HFFc6 (cell line): ENCODE data around the gene RIPK3. TPM values are rescaled to one million over a fixed set of nuclear protein-coding genes. Genes with fewer than 3 reads are reported as not detected.

ENCODE experiments used
- DNase-seq: peaks from one replicate; pipeline ENCODE4 v3.0.0-alpha.2; 2018
- H3K27ac Mint-ChIP-seq: 2 replicates; pipeline ENCODE4 v1.8.0; 2020; ENCODE audit warnings: mild to moderate bottlenecking, mixed read lengths
- H3K27me3 Mint-ChIP-seq: 2 replicates; pipeline ENCODE4 v1.8.0; 2021; ENCODE audit warnings: mild to moderate bottlenecking, moderate library complexity, mixed read lengths; ENCODE audit not compliant: insufficient read depth
- H3K36me3 Mint-ChIP-seq: 2 replicates; pipeline ENCODE4 v1.8.0; 2021; ENCODE audit warnings: low read depth, mixed read lengths
- H3K4me1 Mint-ChIP-seq: 2 replicates; pipeline ENCODE4 v1.8.0; 2020; ENCODE audit warnings: low read depth, mixed read lengths
- H3K4me3 Mint-ChIP-seq: 2 replicates; pipeline ENCODE4 v1.8.0; 2020; ENCODE audit warnings: mild to moderate bottlenecking, moderate library complexity, mixed read lengths
- H3K9me3 Mint-ChIP-seq: 2 replicates; pipeline ENCODE4 v1.8.0; 2020; ENCODE audit warnings: mild to moderate bottlenecking, mixed read lengths
- total RNA-seq, 6 experiments: library from RNA; stranded (reverse); fragmentation: NEBNext Ultra II Directional; extraction: Animal tissue kit (Norgen Biotek cat#: 25700); gene quantifications; 2 replicates in 1 of 6; 3 replicates in 5 of 6; pipeline ENCODE4 v1.2.3, GENCODE V29; 2021
- TF ChIP-seq, protein P1 (sequence below): fragments of 200-600 bp; sonication (generic); IDR thresholded peaks from 2 replicates; pipeline ENCODE4 v1.5.0; 2021; ENCODE audit warnings: antibody characterized with exemption, mild to moderate bottlenecking

Gene RIPK3
- total RNA-seq, 6 experiments from 2014 or later, result not detected

DNA sequence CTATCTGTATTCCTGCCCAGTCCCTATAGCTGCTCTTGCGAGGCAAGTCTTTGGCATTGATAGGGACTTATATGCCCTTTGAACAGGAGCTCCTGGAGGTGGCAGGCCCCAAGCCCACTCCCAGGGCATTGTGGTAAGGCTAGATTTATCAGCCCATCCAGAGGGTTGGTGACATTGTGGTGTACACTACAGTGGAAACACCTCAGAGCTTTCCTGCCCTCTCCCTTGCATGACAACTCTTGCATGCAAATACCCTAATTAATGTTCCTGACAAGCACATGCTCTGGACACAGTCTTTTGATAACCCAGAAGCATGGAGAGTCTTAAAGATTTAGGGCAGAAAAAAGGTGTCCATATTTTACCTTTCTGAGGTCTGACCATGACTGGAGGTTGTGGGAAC, 815 bp upstream of the RIPK3 start:
- H3K9me3 Mint-ChIP-seq, result no peaks in the 10 kb centered on the region
- H3K4me3 Mint-ChIP-seq, result no peak overlapping the region
- H3K27ac Mint-ChIP-seq, result no peak overlapping the region
- TF ChIP-seq, protein P1, sequence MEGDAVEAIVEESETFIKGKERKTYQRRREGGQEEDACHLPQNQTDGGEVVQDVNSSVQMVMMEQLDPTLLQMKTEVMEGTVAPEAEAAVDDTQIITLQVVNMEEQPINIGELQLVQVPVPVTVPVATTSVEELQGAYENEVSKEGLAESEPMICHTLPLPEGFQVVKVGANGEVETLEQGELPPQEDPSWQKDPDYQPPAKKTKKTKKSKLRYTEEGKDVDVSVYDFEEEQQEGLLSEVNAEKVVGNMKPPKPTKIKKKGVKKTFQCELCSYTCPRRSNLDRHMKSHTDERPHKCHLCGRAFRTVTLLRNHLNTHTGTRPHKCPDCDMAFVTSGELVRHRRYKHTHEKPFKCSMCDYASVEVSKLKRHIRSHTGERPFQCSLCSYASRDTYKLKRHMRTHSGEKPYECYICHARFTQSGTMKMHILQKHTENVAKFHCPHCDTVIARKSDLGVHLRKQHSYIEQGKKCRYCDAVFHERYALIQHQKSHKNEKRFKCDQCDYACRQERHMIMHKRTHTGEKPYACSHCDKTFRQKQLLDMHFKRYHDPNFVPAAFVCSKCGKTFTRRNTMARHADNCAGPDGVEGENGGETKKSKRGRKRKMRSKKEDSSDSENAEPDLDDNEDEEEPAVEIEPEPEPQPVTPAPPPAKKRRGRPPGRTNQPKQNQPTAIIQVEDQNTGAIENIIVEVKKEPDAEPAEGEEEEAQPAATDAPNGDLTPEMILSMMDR, result no peak
- no peaks in the 10 kb centered on the region; the same call in 1 of the 2 replicates for H3K4me1 Mint-ChIP-seq
- H3K36me3 Mint-ChIP-seq, result no peaks in the 10 kb centered on the region
- no peak for DNase-seq
- peaks cover 52% of the 10 kb centered on the region for H3K27me3 Mint-ChIP-seq

DNA sequence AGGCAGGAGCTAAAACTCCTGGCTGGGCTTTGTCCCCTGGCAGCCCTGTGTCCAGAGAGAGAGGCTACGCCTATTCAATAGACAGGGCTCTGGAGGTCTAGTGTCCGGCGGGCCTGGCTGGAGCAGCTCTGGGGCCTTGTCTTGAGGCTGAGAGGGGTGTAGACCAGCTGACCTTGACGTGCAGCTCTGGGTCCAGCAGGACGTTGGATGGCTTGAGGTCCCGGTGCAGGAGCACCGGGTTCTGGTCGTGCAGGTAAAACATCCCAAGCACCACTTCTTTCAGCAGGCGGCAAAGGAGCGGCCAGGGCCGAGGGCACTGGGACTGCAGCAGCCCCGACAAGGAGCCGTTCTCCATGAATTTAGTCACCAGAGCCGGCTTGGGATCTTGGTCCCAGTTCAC, 948 bp downstream of the RIPK3 start:
- Mint-ChIP-seq H3K4me1 (peaks cover 11% of the 10 kb centered on the region; the same call in 1 of the 2 replicates), H3K27ac (no peak overlapping the region), H3K36me3 (no peaks in the 10 kb centered on the region), H3K9me3 (no peaks in the 10 kb centered on the region), H3K4me3 (no peak overlapping the region), H3K27me3 (peaks cover 55% of the 10 kb centered on the region)
- DNase-seq, result no peak
- TF ChIP-seq, protein P1, result no peak

DNA sequence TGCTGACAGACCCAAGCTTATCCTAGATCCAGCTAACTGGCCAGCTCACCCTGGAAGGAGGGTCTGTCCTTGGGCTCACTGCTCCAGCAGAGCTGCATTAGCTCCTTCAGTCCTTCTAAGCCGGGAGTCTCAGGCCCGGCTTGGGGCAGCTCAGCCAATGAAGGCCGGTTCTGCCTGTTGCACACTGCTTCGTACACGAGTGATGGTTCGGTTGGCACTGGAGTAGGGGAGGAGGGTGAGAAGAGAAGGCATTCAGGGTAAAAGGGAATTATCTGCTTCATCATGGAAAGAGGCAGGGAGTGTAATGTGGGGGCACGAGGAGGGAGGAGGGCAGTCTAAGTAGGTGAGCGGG, 2.0 kb downstream of the RIPK3 start:
- H3K36me3 Mint-ChIP-seq, result no peaks in the 10 kb centered on the region
- H3K4me1 Mint-ChIP-seq, result peaks cover 11% of the 10 kb centered on the region; the same call in 1 of the 2 replicates
- no peak overlapping the region for H3K4me3 Mint-ChIP-seq
- no peaks in the 10 kb centered on the region for H3K9me3 Mint-ChIP-seq
- peaks cover 55% of the 10 kb centered on the region for H3K27me3 Mint-ChIP-seq
- no peak overlapping the region for H3K27ac Mint-ChIP-seq
- TF ChIP-seq, protein P1, result no peak
- DNase-seq, result no peak

DNA sequence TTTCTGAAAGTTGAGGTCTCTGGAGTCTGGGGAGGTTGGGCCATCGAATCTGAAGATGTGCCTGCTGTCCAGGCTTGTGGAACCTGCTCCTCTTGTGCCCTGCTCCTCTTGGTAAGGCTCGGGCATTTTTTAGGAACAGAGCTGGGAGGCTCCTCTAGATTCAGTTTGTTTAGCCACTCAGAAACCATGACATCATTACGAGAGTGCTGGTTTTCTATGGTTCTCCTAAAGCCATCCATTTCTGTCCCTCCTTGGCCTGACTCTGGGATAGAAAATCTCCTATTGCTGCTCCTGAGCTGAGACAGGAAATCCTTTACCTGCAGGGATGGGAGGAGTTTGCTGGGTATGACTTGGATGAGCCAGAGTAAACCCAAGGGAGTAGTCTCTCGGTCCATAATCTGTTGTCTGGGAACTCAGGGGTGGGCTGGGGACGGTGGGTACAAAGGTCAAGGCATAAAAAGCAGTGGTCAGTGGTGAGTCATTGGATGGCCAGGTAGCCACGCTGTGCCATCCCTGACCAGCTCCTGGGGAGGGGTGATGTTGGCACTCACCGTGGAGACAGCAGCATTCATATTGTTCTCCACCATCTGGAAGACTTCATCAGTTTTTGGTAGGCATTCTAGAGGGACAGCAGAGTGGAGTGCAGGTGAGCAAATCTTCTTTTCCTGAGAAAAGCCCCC, 2.5 kb downstream of the RIPK3 start:
- H3K9me3 Mint-ChIP-seq, result no peaks in the 10 kb centered on the region
- no peak for DNase-seq
- H3K27me3 Mint-ChIP-seq, result peaks cover 55% of the 10 kb centered on the region
- H3K27ac Mint-ChIP-seq, result no peak overlapping the region
- H3K36me3 Mint-ChIP-seq, result no peaks in the 10 kb centered on the region
- H3K4me3 Mint-ChIP-seq, result no peak overlapping the region
- TF ChIP-seq, protein P1, result no peak
- peaks cover 13% of the 10 kb centered on the region for H3K4me1 Mint-ChIP-seq

DNA sequence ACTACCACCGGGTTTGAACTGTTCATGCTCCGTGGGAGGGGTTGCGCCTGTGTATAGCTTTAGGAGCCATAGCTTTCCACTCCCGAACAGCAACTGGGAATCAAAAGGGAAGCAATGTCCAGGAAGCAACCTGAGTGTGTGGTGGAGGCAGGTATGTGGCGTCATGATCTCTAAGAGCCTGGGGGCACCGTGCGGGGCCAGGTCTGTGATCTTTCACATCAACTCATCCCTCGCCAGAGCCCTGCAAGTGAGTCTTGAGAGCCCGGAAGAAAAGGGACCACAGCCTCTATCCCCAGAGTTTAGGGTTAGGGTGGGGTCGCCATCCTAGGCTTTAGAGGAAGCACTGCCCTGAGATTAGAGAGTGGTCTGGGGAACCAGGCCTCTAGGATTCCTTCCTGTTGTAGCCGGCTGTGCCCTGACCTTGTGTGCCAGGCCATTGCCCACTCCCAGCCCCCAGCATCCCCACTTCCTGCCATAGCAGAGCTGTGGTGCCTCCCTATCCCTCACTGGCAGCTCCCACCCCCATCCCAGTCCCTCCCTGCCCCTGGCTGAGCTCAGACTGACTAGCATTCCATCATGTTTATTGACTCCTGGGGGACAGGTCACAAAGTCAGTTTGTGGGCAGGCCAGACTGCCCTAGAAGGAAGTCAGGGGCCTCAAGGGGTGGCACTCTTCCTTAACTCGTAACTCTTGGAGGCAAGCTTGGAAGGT, 4.2 kb downstream of the RIPK3 start:
- TF ChIP-seq, protein P1, result no peak
- Mint-ChIP-seq H3K27me3 (peaks cover 49% of the 10 kb centered on the region), H3K36me3 (no peaks in the 10 kb centered on the region), H3K4me1 (peaks cover 18% of the 10 kb centered on the region), H3K27ac (no peak overlapping the region), H3K9me3 (no peaks in the 10 kb centered on the region), H3K4me3 (peak overlapping the region; percentile 41; the same call in 1 of the 2 replicates)
- DNase-seq, result no peak
